Gastrocnemius medialis (tissue), 4 donors: ENCODE measurements around the gene SURF4. TPM values are rescaled to one million over a fixed set of nuclear protein-coding genes. Genes with fewer than 3 reads are reported as not detected.

ENCODE experiments used
- ATAC-seq, 2 donors: fragments of 150-250 bp; one replicate each; pipeline ENCODE4 v1.9.1; 2016
- DNase-seq, 2 donors: peaks; one replicate each; pipeline ENCODE4 v3.0.0-alpha.2; 2019
- H3K27ac ChIP-seq, 4 donors: fragments of 200-600 bp; sonication (generic); 1 replicate in 1 of 4; 2 replicates in 3 of 4; pipeline ENCODE4 v1.5.1; 2016 to 2018; ENCODE audit warnings: mild to moderate bottlenecking in 2 of 4, moderate library complexity in 1 of 4
- H3K27me3 ChIP-seq, 3 donors: fragments of 200-600 bp; sonication (generic) in 2 of 3; 1 replicate in 1 of 3; 2 replicates in 2 of 3; pipeline versions ENCODE4 v1.5.1 to v1.6.0; 2016 to 2019; ENCODE audit warnings: mild to moderate bottlenecking in 1 of 3, moderate library complexity in 1 of 3
- H3K36me3 ChIP-seq, 2 donors: fragments of 200-600 bp; sonication (generic) in 1 of 2; one replicate each; pipeline ENCODE4 v1.5.1; 2017 to 2018
- H3K4me1 ChIP-seq, 2 donors: fragments of 200-600 bp; sonication (generic) in 1 of 2; one replicate each; pipeline ENCODE4 v1.5.1; 2016 to 2017; ENCODE audit warnings: mild to moderate bottlenecking in 2 of 2
- H3K4me3 ChIP-seq, 4 donors: fragments of 200-600 bp; sonication (generic) in 3 of 4; 1 replicate in 1 of 4; 2 replicates in 3 of 4; pipeline ENCODE4 v1.5.1; 2016 to 2019; ENCODE audit warnings: mild to moderate bottlenecking in 2 of 4
- H3K9me3 ChIP-seq, 3 donors: fragments of 200-600 bp; sonication (generic) in 2 of 3; 1 replicate in 1 of 3; 2 replicates in 2 of 3; pipeline ENCODE4 v1.5.1; 2016 to 2019
- CTCF ChIP-seq, 5 experiments: fragments of 450-650 bp in 3 of 5; fragments of 200-600 bp in 2 of 5; sonication (generic) in 2 of 5; IDR thresholded peaks in 4 of 5; conservative IDR thresholded peaks in 1 of 5; 1 replicate in 4 of 5; 2 replicates in 1 of 5; pipeline ENCODE4 v1.5.1; 2016 to 2019; ENCODE audit warnings: antibody characterized with exemption in 5 of 5, mild to moderate bottlenecking in 3 of 5, moderate library complexity in 3 of 5
- POLR2A ChIP-seq, 2 donors: fragments of 450-650 bp; IDR thresholded peaks; one replicate each; pipeline ENCODE4 v1.6.1; 2017; ENCODE audit warnings: antibody characterized with exemption in 2 of 2, mild to moderate bottlenecking in 2 of 2, moderate library complexity in 2 of 2
- in situ Hi-C, 4 donors: fragments of 200-750 bp; cut with MboI; loops; one replicate each; pipeline versions ENCODE4 v1.15.0 to v1.8.0; 2017; ENCODE audit warnings: low sequenced_read_pairs in 4 of 4
- intact Hi-C: fragments of 100-400 bp; cut with DNase I; formaldehyde crosslinking; loops from one replicate; pipeline ENCODE4 v1.15.1; 2023; ENCODE audit warnings: low total_unique reads
- total RNA-seq, 4 donors: library from RNA; depleted of rRNA; stranded (reverse); fragments of >200 nt; gene quantifications; one replicate each; pipeline versions ENCODE4 v1.1.0 to v1.2.3, GENCODE V29; 2016

SURF4 gene
- total RNA-seq, 4 donors from 2014 or later = 62.9 to 98.4 (median 73.4) TPM

- Histone ChIP-seq H3K27ac (no peak overlapping the region), H3K4me3 (no peak overlapping the region), H3K27me3 (no peaks in the 10 kb centered on the region), H3K9me3 (no peaks in the 10 kb centered on the region), H3K4me1 (no peaks in the 10 kb centered on the region), H3K36me3 (no peaks in the 10 kb centered on the region)
- in situ Hi-C loops (no loop called here), intact Hi-C loops (no loop called here)
- TF ChIP-seq CTCF (IDR thresholded peaks at IDR 0.05 in 4 of 5, conservative IDR thresholded peaks at IDR 0.05 in 1 of 5) (no peak), POLR2A (IDR thresholded peaks at IDR 0.05) (no peak)
- ATAC-seq (no peak), DNase-seq (no peak)
Measured at GRCh38 chr9:133315997-133316396, 59.9 kb downstream of the SURF4 start.

Other genes starting within 250 kb of the SURF4 start
- gene GBGT1, start 212.1 kb downstream of the SURF4 start, total RNA-seq = 10 to 100 TPM in 1 of 4 donors, 1 to 10 TPM in 2, under 1 TPM in 1; 0.15 to 10.3 (median 5.6) TPM
- gene OBP2B, start 166.8 kb downstream of the SURF4 start, total RNA-seq = not detected
- 1 to 10 TPM in 1 of 4 donors, under 1 TPM in 2, not detected in 1; 0.24 to 2.4 (median 0.44) TPM for gene ABO, start 100.9 kb downstream of the SURF4 start, total RNA-seq
- 10 to 100 TPM; 13.4 to 34.2 (median 28.0) TPM for gene SURF6, start 39.9 kb downstream of the SURF4 start, total RNA-seq
- gene MED22, start 27.9 kb downstream of the SURF4 start, total RNA-seq = 10 to 100 TPM in 3 of 4 donors, 1 to 10 TPM in 1; 8.5 to 23.4 (median 13.0) TPM
- gene RPL7A, start 27.8 kb downstream of the SURF4 start, total RNA-seq = 1,000 to 10,000 TPM; 1,001 to 1,630 (median 1,510) TPM
- 10 to 100 TPM; 33.8 to 68.9 (median 56.0) TPM for gene SURF1, start 19.6 kb downstream of the SURF4 start, total RNA-seq
- gene SURF2, start 19.5 kb downstream of the SURF4 start, total RNA-seq = 10 to 100 TPM; 14.3 to 26.4 (median 24.8) TPM
- 1 to 10 TPM in 2 of 4 donors, under 1 TPM in 1, not detected in 1; 0.35 to 1.4 (median 1.1) TPM for gene STKLD1, start 306 bp upstream of the SURF4 start, total RNA-seq
- 10 to 100 TPM; 26.1 to 42.5 (median 34.6) TPM for gene REXO4, start 42.0 kb upstream of the SURF4 start, total RNA-seq
- 1 to 10 TPM; 1.0 to 2.2 (median 1.4) TPM for gene ADAMTS13, start 46.3 kb upstream of the SURF4 start, total RNA-seq
- 10 to 100 TPM in 2 of 4 donors, 1 to 10 TPM in 2; 7.0 to 28.3 (median 10.1) TPM for gene CACFD1, start 83.9 kb upstream of the SURF4 start, total RNA-seq
- gene SLC2A6, start 103.0 kb upstream of the SURF4 start, total RNA-seq = 1 to 10 TPM in 2 of 4 donors, under 1 TPM in 2; 0.41 to 2.4 (median 1.4) TPM
- not detected for gene MYMK, start 148.9 kb upstream of the SURF4 start, total RNA-seq
- 1 to 10 TPM in 1 of 4 donors, under 1 TPM in 3; 0.10 to 1.8 (median 0.44) TPM for gene ADAMTSL2, start 158.6 kb upstream of the SURF4 start, total RNA-seq
- gene FAM163B, start 233.3 kb upstream of the SURF4 start, total RNA-seq = not detected